Measurements from ENCODE around the gene METTL21A. TPM values are rescaled to one million over a fixed set of nuclear protein-coding genes. Genes with fewer than 3 reads are reported as not detected.

The METTL21A gene
- 10 to 100 TPM; 14.3 to 23.1 (median 18.2) TPM for total RNA-seq
- total RNA-seq (2013): 25.5 TPM
- total RNA-seq: 14.7 to 45.0 (median 20.6) reads per million in 29 experiments

DNA sequence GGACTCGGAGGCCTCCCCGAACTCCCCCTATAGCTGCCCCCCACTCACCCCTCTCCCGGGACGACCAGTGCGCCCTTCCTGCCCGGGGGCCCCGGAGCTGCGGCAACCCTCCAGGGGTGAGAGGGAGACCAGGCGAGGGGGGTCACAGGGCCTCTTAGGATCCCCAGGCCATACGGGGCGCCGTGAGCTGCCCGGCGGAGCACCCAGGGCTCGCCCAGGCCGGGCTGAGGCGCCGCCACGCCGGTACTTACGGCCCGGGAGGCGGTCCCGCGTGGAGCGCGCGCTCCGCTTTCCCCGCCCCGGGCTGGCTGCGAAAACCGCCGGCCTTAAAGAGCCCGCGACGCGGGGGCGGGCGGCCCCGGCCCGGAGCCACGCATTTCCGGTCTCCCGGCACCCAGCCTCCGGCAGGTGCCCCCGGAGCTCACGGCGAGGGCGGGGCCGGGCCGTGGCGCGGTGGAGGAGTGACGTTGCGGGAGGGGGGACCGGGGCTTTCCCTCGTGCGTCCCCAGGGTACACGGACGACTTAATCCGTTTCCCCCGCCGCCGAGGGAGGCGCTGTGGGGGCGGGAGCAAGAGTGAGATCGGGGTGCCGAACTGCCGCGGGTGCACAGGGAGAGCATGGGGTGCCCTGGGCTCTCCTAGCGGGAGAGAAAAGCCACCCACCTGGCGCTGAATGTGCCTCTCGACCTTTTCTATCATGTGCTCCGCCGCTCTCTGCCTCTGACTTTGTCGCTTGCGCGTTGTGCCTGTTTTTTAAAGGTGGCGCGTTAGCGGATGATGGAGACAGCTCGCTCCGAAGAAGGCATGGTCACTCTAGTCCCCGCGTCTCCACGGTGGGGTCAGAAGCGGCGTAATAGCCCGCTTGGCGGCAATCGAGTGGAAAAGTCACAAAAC lies at the start of gene METTL21A:
Gene METTL21A, minus strand, starts transcription at position 381 of the 894 bp plus-strand sequence. CDS start 1,019 bp downstream, outside the sequence.
- H3K9me3 ChIP-seq: no peaks in the 10 kb centered on the region
- ATAC-seq (replicated peaks in 1 of 4) (peak; percentile 78 to 84 (median 82)), DNase-seq (peak; percentile 90 to 98 (median 95))
- peaks cover 5 to 18% of the 10 kb centered on the region in 2 donors for H3K36me3 ChIP-seq (ENCODE audit: control insufficient read depth in 2 of 2, extremely low read depth in 1 of 2, insufficient read depth in 1 of 2, low read length in 1 of 2)
- Mint-ChIP-seq H3K36me3 (peaks cover 10% of the 10 kb centered on the region), H3K4me3 (peak within 1 kb of the TSS; percentile 90 to 92 (median 91)), H3K27ac (peak within 1 kb of the TSS; percentile 88 to 91), H3K4me1 (peaks cover 35 to 44% (median 40%) of the 10 kb centered on the region in 3 donors), H3K9me3 (no peaks in the 10 kb centered on the region), H3K27me3 (no peaks in the 10 kb centered on the region)
- CTCF ChIA-PET: interaction anchor here (0.6 to 2.4 kb wide), 10 partner anchors 8 to 415 kb away, joined by 3 to 23 read pairs (median 4); partner anchors contain the start of genes CCNYL1 (in 1 of the 2), CREB1 (in 1 of the 2) and PLEKHM3 (in 1 of the 2)
- WGBS (ENCODE audit: insufficient coverage): under 1% methylated on average over 78 of the region's 92 CpGs
- peaks cover 6 to 35% of the 10 kb centered on the region in 2 experiments for H3K4me1 ChIP-seq (ENCODE audit: control insufficient read depth in 1 of 2, extremely low read depth in 1 of 2, insufficient read depth in 2 of 2, low read length in 2 of 2)
- H3K27ac ChIP-seq (ENCODE audit: low read length): peak within 1 kb of the TSS; percentile 99
- peak within 1 kb of the TSS; percentile 99 for H3K4me3 ChIP-seq (ENCODE audit: control insufficient read depth in 1 of 2, extremely low read depth in 1 of 2, low read length in 1 of 2)
- POLR2A ChIA-PET: interaction anchor here (0.5 to 1.6 kb wide), 13 partner anchors 8 to 860 kb away, joined by 3 to 25 read pairs (median 4); partner anchors contain the start of genes CCNYL1 (in 2 of the 2), CREB1 (in 1 of the 2) and FASTKD2 (in 1 of the 2)
- no peaks in the 10 kb centered on the region for H3K27me3 ChIP-seq (replicated peaks in 1 of 2; ENCODE audit: control insufficient read depth in 2 of 2, extremely low read depth in 1 of 2, insufficient read depth in 2 of 2, low read length in 1 of 2)

DNA sequence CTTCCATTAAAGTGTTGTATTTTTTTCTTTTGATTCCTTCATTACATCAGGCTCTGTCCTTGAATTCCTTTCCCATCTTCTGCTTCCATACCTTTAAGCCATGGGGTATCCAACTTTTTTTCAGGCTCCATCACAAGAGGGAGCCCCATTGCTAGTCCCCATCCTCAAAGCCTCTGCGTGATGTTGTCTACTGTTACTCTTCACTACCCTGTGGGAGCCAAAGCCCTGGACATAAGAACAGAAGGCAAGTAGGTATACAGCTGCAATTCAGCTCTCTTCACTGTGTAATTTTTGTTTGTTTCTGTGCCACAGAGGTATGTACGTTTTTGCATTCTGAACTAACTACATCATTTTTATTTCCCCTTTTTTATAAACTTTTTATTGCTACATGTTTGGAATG lies 49.6 kb upstream of the METTL21A start:
- POLR2A ChIA-PET: interaction anchor here (0.6 to 0.7 kb wide), 2 partner anchors 15 to 114 kb away, joined by 8 read pairs; no protein-coding TSS in a partner anchor
- no peak for ATAC-seq (replicated peaks in 1 of 4)
- no CpG with 5 or more reads among the region's 2 CpGs for WGBS (ENCODE audit: insufficient coverage)

GRCh38 chr2:207674266-207674774 lies 49.1 kb upstream of the METTL21A start:
- no peaks in the 10 kb centered on the region for H3K36me3 ChIP-seq (ENCODE audit: control insufficient read depth in 2 of 2, extremely low read depth in 1 of 2, insufficient read depth in 1 of 2, low read length in 1 of 2)
- DNase-seq (no peak), ATAC-seq (replicated peaks in 1 of 4) (no peak)
- POLR2A ChIA-PET: no interaction called here
- no peak overlapping the region for H3K27ac Mint-ChIP-seq
- H3K4me3 Mint-ChIP-seq: no peak overlapping the region
- no peaks in the 10 kb centered on the region for H3K9me3 ChIP-seq
- no peaks in the 10 kb centered on the region for H3K4me1 Mint-ChIP-seq
- no peak overlapping the region for H3K27ac ChIP-seq (ENCODE audit: low read length)
- no peaks in the 10 kb centered on the region for H3K4me1 ChIP-seq (ENCODE audit: control insufficient read depth in 1 of 2, extremely low read depth in 1 of 2, insufficient read depth in 2 of 2, low read length in 2 of 2)
- H3K9me3 Mint-ChIP-seq: no peaks in the 10 kb centered on the region
- CTCF ChIA-PET: no interaction called here
- H3K36me3 Mint-ChIP-seq: no peaks in the 10 kb centered on the region
- peaks cover 0 to 6% of the 10 kb centered on the region in 2 experiments for H3K27me3 ChIP-seq (replicated peaks in 1 of 2; ENCODE audit: control insufficient read depth in 2 of 2, extremely low read depth in 1 of 2, insufficient read depth in 2 of 2, low read length in 1 of 2)
- peaks cover 7 to 9% of the 10 kb centered on the region in 2 donors for H3K27me3 Mint-ChIP-seq
- H3K4me3 ChIP-seq (ENCODE audit: control insufficient read depth in 1 of 2, extremely low read depth in 1 of 2, low read length in 1 of 2): no peak overlapping the region

More for the DNA sequence above, 49.6 kb upstream of the METTL21A start:
- Mint-ChIP-seq H3K27ac (no peak overlapping the region), H3K4me1 (no peaks in the 10 kb centered on the region), H3K9me3 (no peaks in the 10 kb centered on the region), H3K4me3 (no peak overlapping the region), H3K27me3 (peaks cover 12 to 14% of the 10 kb centered on the region in 2 donors), H3K36me3 (no peaks in the 10 kb centered on the region)
- CTCF ChIA-PET: interaction anchor here in 1 of 2 donors (0.7 kb wide), 1 partner anchor 107 kb away, joined by 11 read pairs; no protein-coding TSS in a partner anchor
- no peaks in the 10 kb centered on the region for H3K36me3 ChIP-seq (ENCODE audit: control insufficient read depth in 2 of 2, extremely low read depth in 1 of 2, insufficient read depth in 1 of 2, low read length in 1 of 2)
- no peak overlapping the region for H3K27ac ChIP-seq (ENCODE audit: low read length)
- no peaks in the 10 kb centered on the region for H3K4me1 ChIP-seq (ENCODE audit: control insufficient read depth in 1 of 2, extremely low read depth in 1 of 2, insufficient read depth in 2 of 2, low read length in 2 of 2)
- no peak overlapping the region for H3K4me3 ChIP-seq (ENCODE audit: control insufficient read depth in 1 of 2, extremely low read depth in 1 of 2, low read length in 1 of 2)
- no peak for DNase-seq
- H3K9me3 ChIP-seq: no peaks in the 10 kb centered on the region
- peaks cover 0 to 6% of the 10 kb centered on the region in 2 experiments for H3K27me3 ChIP-seq (replicated peaks in 1 of 2; ENCODE audit: control insufficient read depth in 2 of 2, extremely low read depth in 1 of 2, insufficient read depth in 2 of 2, low read length in 1 of 2)

- no peaks in the 10 kb centered on the region for H3K9me3 Mint-ChIP-seq
- DNase-seq (no peak), ATAC-seq (replicated peaks in 1 of 4) (no peak)
- no peak overlapping the region for H3K27ac Mint-ChIP-seq
- H3K4me1 Mint-ChIP-seq: no peaks in the 10 kb centered on the region
- no peak overlapping the region for H3K4me3 Mint-ChIP-seq
- no peak overlapping the region for H3K27ac ChIP-seq (ENCODE audit: low read length)
- H3K27me3 Mint-ChIP-seq: peaks cover 3 to 9% of the 10 kb centered on the region in 2 donors
- WGBS (ENCODE audit: insufficient coverage): no CpG with 5 or more reads among the region's 2 CpGs
- peaks cover 0 to 6% of the 10 kb centered on the region in 2 experiments for H3K27me3 ChIP-seq (replicated peaks in 1 of 2; ENCODE audit: control insufficient read depth in 2 of 2, extremely low read depth in 1 of 2, insufficient read depth in 2 of 2, low read length in 1 of 2)
- H3K9me3 ChIP-seq: no peaks in the 10 kb centered on the region
- H3K36me3 ChIP-seq (ENCODE audit: control insufficient read depth in 2 of 2, extremely low read depth in 1 of 2, insufficient read depth in 1 of 2, low read length in 1 of 2): no peaks in the 10 kb centered on the region
- ChIA-PET POLR2A (no interaction called here), CTCF (no interaction called here)
- no peaks in the 10 kb centered on the region for H3K36me3 Mint-ChIP-seq
- no peaks in the 10 kb centered on the region for H3K4me1 ChIP-seq (ENCODE audit: control insufficient read depth in 1 of 2, extremely low read depth in 1 of 2, insufficient read depth in 2 of 2, low read length in 2 of 2)
- H3K4me3 ChIP-seq (ENCODE audit: control insufficient read depth in 1 of 2, extremely low read depth in 1 of 2, low read length in 1 of 2): no peak overlapping the region
Observed at GRCh38 chr2:207673431-207673830, 48.2 kb upstream of the METTL21A start.

DNA sequence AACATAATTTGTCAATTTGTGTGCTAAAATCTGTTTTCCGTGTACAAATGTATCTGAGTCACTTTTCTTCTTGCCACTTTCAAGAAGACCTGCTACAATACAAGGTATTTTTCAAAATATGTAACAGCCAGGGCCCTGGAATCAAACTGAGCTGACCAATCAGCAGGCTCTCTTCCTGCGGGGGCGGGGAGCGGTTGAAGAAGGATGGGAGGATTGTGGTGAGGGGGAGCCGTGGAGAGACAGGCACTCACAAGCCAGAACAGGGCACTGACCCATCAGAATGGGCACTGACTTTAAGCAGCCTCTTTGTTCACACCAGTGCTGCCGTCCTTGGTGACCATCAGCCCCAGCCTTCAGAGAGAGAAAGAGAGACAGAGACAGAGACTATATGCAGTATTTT lies 45.7 kb upstream of the METTL21A start:
- Mint-ChIP-seq H3K4me1 (no peaks in the 10 kb centered on the region), H3K4me3 (no peak overlapping the region), H3K9me3 (no peaks in the 10 kb centered on the region), H3K36me3 (no peaks in the 10 kb centered on the region), H3K27me3 (peaks cover under 1 to 3% of the 10 kb centered on the region in 2 donors), H3K27ac (no peak overlapping the region)
- Histone ChIP-seq H3K9me3 (no peaks in the 10 kb centered on the region), H3K4me3 (ENCODE audit: control insufficient read depth in 1 of 2, extremely low read depth in 1 of 2, low read length in 1 of 2) (no peak overlapping the region), H3K27me3 (replicated peaks in 1 of 2; ENCODE audit: control insufficient read depth in 2 of 2, extremely low read depth in 1 of 2, insufficient read depth in 2 of 2, low read length in 1 of 2) (peaks cover 0 to 6% of the 10 kb centered on the region in 2 experiments), H3K36me3 (ENCODE audit: control insufficient read depth in 2 of 2, extremely low read depth in 1 of 2, insufficient read depth in 1 of 2, low read length in 1 of 2) (no peaks in the 10 kb centered on the region), H3K4me1 (ENCODE audit: control insufficient read depth in 1 of 2, extremely low read depth in 1 of 2, insufficient read depth in 2 of 2, low read length in 2 of 2) (no peaks in the 10 kb centered on the region), H3K27ac (ENCODE audit: low read length) (no peak overlapping the region)
- ChIA-PET POLR2A (no interaction called here), CTCF (no interaction called here)
- DNase-seq: no peak
- ATAC-seq (replicated peaks in 1 of 4): no peak
- WGBS (ENCODE audit: insufficient coverage): 83% methylated on average over 1 of the region's 6 CpGs

- H3K9me3 Mint-ChIP-seq: no peaks in the 10 kb centered on the region
- no peaks in the 10 kb centered on the region for H3K4me1 Mint-ChIP-seq
- H3K27ac ChIP-seq (ENCODE audit: low read length): no peak overlapping the region
- DNase-seq (no peak), ATAC-seq (replicated peaks in 1 of 4) (no peak)
- ChIA-PET POLR2A (no interaction called here), CTCF (no interaction called here)
- no peaks in the 10 kb centered on the region for H3K4me1 ChIP-seq (ENCODE audit: control insufficient read depth in 1 of 2, extremely low read depth in 1 of 2, insufficient read depth in 2 of 2, low read length in 2 of 2)
- no peaks in the 10 kb centered on the region for H3K27me3 ChIP-seq (replicated peaks in 1 of 2; ENCODE audit: control insufficient read depth in 2 of 2, extremely low read depth in 1 of 2, insufficient read depth in 2 of 2, low read length in 1 of 2)
- H3K4me3 Mint-ChIP-seq: no peak overlapping the region
- no peaks in the 10 kb centered on the region for H3K36me3 Mint-ChIP-seq
- WGBS (ENCODE audit: insufficient coverage): no CpG with 5 or more reads among the region's 5 CpGs
- H3K27ac Mint-ChIP-seq: no peak overlapping the region
- no peaks in the 10 kb centered on the region for H3K9me3 ChIP-seq
- no peaks in the 10 kb centered on the region for H3K27me3 Mint-ChIP-seq
- no peaks in the 10 kb centered on the region for H3K36me3 ChIP-seq (ENCODE audit: control insufficient read depth in 2 of 2, extremely low read depth in 1 of 2, insufficient read depth in 1 of 2, low read length in 1 of 2)
- H3K4me3 ChIP-seq (ENCODE audit: control insufficient read depth in 1 of 2, extremely low read depth in 1 of 2, low read length in 1 of 2): no peak overlapping the region
Observed at GRCh38 chr2:207663870-207664545, 38.8 kb upstream of the METTL21A start.

Measured in T-cell (primary cell).